Measurements from ENCODE around the gene RAD51B. TPM values are rescaled to one million over a fixed set of nuclear protein-coding genes. Genes with fewer than 3 reads are reported as not detected.
A peak's percentile ranks its signal among the peaks of the same experiment; 100 is the strongest.
"Not testable (repeated sequence)": the region's sequence is repeated elsewhere in the genome, so short reads cannot be mapped to it uniquely, and the experiment has no call there.

The RAD51B gene
- total RNA-seq, 1 experiment from 2014 or later = 14.2 TPM

DNA sequence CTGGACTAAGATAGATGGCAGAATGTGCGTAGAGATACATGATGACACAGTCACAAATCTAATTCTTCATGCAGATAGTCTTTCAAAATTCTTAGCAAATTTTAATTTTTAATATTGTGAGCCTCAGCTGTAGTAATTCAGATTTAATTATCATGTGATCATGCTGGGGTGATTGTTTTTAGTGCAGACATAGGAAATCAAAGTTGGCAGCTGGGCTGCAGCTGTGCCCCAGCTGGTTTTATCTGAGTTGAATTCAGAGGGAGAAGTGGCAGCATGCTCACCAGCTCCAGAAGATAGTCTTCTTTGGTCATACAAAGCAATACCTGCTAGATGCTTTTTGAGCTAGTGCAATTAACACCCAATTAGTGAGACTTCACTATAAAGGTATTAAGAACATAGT, 292.9 kb downstream of the RAD51B start (continued):
- TF ChIP-seq, protein P1, sequence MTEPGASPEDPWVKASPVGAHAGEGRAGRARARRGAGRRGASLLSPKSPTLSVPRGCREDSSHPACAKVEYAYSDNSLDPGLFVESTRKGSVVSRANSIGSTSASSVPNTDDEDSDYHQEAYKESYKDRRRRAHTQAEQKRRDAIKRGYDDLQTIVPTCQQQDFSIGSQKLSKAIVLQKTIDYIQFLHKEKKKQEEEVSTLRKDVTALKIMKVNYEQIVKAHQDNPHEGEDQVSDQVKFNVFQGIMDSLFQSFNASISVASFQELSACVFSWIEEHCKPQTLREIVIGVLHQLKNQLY (CRISPR knock-in tag; IDR thresholded peaks at IDR 0.05) = no peak
- TF ChIP-seq ZBTB21 (CRISPR knock-in tag; IDR thresholded peaks at IDR 0.05; ENCODE audit: borderline replicate concordance) = no peak

GRCh38 chr14:68113343-68113930, 293.9 kb downstream of the RAD51B start:
- no peaks in the 10 kb centered on the region for H3K36me3 Mint-ChIP-seq
- ATAC-seq (peak; percentile 56), DNase-seq (ENCODE audit: low spot score) (no peak)
- CTCF ChIA-PET = no interaction called here
- no peaks in the 10 kb centered on the region for H3K9me3 Mint-ChIP-seq
- TF ChIP-seq ZBTB21 (CRISPR knock-in tag; IDR thresholded peaks at IDR 0.05; ENCODE audit: borderline replicate concordance) = no peak
- TF ChIP-seq ZNF121 (CRISPR knock-in tag; IDR thresholded peaks at IDR 0.05) = no peak
- TF ChIP-seq USF1 (CRISPR knock-in tag; IDR thresholded peaks at IDR 0.05) = no peak
- TF ChIP-seq CREB1 (CRISPR knock-in tag; IDR thresholded peaks at IDR 0.05) = no peak
- TF ChIP-seq GRHL2 (CRISPR knock-in tag; IDR thresholded peaks at IDR 0.05; ENCODE audit: insufficient replicate concordance, severe bottlenecking) = no peak
- no peak for TF ChIP-seq ZNF263 (CRISPR knock-in tag; IDR thresholded peaks at IDR 0.05; ENCODE audit: low read depth)
- no peak for TF ChIP-seq FOXK1 (CRISPR knock-in tag; IDR thresholded peaks at IDR 0.05)
- TF ChIP-seq FOXJ3 (CRISPR knock-in tag; IDR thresholded peaks at IDR 0.05; ENCODE audit: borderline replicate concordance) = no peak
- TF ChIP-seq GTF2I (CRISPR knock-in tag; conservative IDR thresholded peaks at IDR 0.05) = no peak
- no peak for TF ChIP-seq AFF4 (CRISPR knock-in tag; IDR thresholded peaks at IDR 0.05; ENCODE audit: borderline replicate concordance)
- POLR2A ChIA-PET = no interaction called here
- no peaks in the 10 kb centered on the region for H3K27me3 Mint-ChIP-seq (ENCODE audit: low read depth)
- peak overlapping the region; percentile 71 for H3K27ac Mint-ChIP-seq
- no peak overlapping the region for H3K4me3 Mint-ChIP-seq
- H3K4me1 Mint-ChIP-seq = peaks cover 34% of the 10 kb centered on the region

GRCh38 chr14:68115952-68116351, 296.4 kb downstream of the RAD51B start:
- POLR2A ChIA-PET; ATAC-seq; DNase-seq (ENCODE audit: low spot score); H3K27me3 Mint-ChIP-seq (ENCODE audit: low read depth); H3K4me3 Mint-ChIP-seq; H3K9me3 Mint-ChIP-seq; H3K27ac Mint-ChIP-seq; H3K36me3 Mint-ChIP-seq: not testable (repeated sequence)
- CTCF ChIA-PET = interaction anchor here (0.7 kb wide), 1 partner anchor 103 kb away, joined by 3 read pairs; no protein-coding TSS in a partner anchor
- peaks cover 19% of the 10 kb centered on the region for H3K4me1 Mint-ChIP-seq

- Mint-ChIP-seq H3K27ac (no peak overlapping the region), H3K9me3 (peaks cover 12% of the 10 kb centered on the region), H3K4me1 (peaks cover 21% of the 10 kb centered on the region), H3K4me3 (no peak overlapping the region), H3K27me3 (ENCODE audit: low read depth) (no peaks in the 10 kb centered on the region), H3K36me3 (peaks cover 8% of the 10 kb centered on the region)
- ChIA-PET POLR2A (no interaction called here), CTCF (no interaction called here)
- DNase-seq (ENCODE audit: low spot score) = no peak
- ATAC-seq = no peak
- TF ChIP-seq AR (CRISPR knock-in tag; IDR thresholded peaks at IDR 0.05) = no peak
- no peak for TF ChIP-seq ZNF219 (CRISPR knock-in tag; IDR thresholded peaks at IDR 0.05; ENCODE audit: borderline replicate concordance)
- TF ChIP-seq CBFB (CRISPR knock-in tag; IDR thresholded peaks at IDR 0.05; ENCODE audit: low read depth) = no peak
- TF ChIP-seq, protein P2, sequence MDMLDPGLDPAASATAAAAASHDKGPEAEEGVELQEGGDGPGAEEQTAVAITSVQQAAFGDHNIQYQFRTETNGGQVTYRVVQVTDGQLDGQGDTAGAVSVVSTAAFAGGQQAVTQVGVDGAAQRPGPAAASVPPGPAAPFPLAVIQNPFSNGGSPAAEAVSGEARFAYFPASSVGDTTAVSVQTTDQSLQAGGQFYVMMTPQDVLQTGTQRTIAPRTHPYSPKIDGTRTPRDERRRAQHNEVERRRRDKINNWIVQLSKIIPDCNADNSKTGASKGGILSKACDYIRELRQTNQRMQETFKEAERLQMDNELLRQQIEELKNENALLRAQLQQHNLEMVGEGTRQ (CRISPR knock-in tag; IDR thresholded peaks at IDR 0.05) = no peak
- TF ChIP-seq, protein P3, sequence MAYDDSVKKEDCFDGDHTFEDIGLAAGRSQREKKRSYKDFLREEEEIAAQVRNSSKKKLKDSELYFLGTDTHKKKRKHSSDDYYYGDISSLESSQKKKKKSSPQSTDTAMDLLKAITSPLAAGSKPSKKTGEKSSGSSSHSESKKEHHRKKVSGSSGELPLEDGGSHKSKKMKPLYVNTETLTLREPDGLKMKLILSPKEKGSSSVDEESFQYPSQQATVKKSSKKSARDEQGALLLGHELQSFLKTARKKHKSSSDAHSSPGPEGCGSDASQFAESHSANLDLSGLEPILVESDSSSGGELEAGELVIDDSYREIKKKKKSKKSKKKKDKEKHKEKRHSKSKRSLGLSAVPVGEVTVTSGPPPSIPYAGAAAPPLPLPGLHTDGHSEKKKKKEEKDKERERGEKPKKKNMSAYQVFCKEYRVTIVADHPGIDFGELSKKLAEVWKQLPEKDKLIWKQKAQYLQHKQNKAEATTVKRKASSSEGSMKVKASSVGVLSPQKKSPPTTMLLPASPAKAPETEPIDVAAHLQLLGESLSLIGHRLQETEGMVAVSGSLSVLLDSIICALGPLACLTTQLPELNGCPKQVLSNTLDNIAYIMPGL (CRISPR knock-in tag; IDR thresholded peaks at IDR 0.05) = no peak
- no peak for TF ChIP-seq NR3C1 (CRISPR knock-in tag; conservative IDR thresholded peaks at IDR 0.05; ENCODE audit: low read depth)
- TF ChIP-seq ZNF416 (CRISPR knock-in tag; IDR thresholded peaks at IDR 0.05) = no peak
- no peak for TF ChIP-seq TP53 (CRISPR knock-in tag; IDR thresholded peaks at IDR 0.05)
These were observed 303.1 kb downstream of the RAD51B start for GRCh38 chr14:68122651-68123050.
